Epithelial cell of proximal tubule (primary cell): ENCODE data around the gene CTBP1. TPM values are rescaled to one million over a fixed set of nuclear protein-coding genes. Genes with fewer than 3 reads are reported as not detected.

ENCODE experiments used
- DNase-seq: peaks from one replicate; pipeline ENCODE4 v3.0.0-alpha.2; 2011; ENCODE audit warnings: low read depth
- H3K4me3 ChIP-seq: 2 replicates; pipeline ENCODE4 v1.5.1; 2011; ENCODE audit warnings: low read depth, mild to moderate bottlenecking, low read length
- CTCF ChIP-seq: conservative IDR thresholded peaks from 2 replicates; pipeline ENCODE4 v1.5.1; 2012; ENCODE audit warnings: low read depth, mild to moderate bottlenecking, low read length
- total RNA-seq: library from RNA; depleted of rRNA; stranded (reverse); fragments of >200 nt; gene quantifications from 2 replicates; pipeline ENCODE4 v1.2.3, GENCODE V29; 2015

CTBP1 gene
- total RNA-seq, 1 donor from 2014 or later = 334 TPM

GRCh38 chr4:1211371-1211770 lies 37.6 kb downstream of the CTBP1 start:
- TF ChIP-seq CTCF = no peak
- H3K4me3 ChIP-seq = no peak overlapping the region

DNA sequence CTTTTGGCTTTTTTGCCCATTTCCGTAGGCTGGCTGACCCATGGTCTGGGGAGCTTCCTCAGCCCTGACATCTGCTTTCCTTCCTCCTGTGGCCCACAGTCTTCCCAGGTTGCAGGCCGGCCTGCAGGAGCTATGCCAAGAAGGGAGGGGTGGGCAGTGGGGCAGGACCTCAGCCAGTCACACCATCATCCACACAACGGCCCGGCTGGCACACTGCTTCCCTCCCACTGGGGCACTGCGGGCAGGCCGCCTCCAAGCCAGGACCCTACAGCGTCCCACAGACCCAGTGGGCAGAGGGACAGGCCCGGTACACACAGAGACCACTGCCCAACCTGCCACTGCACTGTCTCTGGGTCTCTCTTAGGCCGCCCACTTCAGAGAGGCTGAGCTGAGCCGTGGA lies 38.0 kb downstream of the CTBP1 start:
- TF ChIP-seq CTCF = no peak
- H3K4me3 ChIP-seq = no peak overlapping the region
- no peak for DNase-seq

More at GRCh38 chr4:1211371-1211770, 37.6 kb downstream of the CTBP1 start:
- no peak for DNase-seq

DNA sequence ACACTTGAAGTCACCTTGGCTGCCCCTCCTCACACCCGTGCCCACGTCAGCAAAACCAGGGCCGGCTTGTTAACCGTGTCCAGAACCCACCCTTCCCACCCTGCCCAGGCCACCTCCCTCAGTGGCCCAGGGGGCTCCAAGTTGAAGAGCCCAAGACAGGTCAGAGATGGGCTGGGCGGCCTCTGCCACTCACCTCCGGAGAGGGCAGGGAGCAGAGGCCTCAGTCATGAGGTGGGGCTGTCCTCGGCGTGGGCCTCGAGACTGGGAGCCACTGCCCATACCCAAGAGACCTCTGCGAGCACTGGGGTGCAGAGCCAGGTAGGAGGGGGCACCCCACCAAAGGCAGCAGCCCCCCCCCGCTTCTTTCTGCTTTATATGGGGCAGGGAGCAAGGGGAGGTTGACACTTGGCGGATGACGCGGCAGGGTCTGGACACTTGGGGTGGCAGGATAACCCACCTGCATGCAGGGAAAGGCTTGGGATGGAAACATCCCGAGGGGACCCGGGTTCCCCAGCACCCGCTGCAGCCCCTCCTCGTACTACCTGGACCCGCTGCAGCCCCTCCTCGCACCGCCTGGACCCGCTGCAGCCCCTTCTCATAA lies 38.6 kb downstream of the CTBP1 start:
- H3K4me3 ChIP-seq = no peak overlapping the region
- DNase-seq = no peak
- TF ChIP-seq CTCF = no peak

DNA sequence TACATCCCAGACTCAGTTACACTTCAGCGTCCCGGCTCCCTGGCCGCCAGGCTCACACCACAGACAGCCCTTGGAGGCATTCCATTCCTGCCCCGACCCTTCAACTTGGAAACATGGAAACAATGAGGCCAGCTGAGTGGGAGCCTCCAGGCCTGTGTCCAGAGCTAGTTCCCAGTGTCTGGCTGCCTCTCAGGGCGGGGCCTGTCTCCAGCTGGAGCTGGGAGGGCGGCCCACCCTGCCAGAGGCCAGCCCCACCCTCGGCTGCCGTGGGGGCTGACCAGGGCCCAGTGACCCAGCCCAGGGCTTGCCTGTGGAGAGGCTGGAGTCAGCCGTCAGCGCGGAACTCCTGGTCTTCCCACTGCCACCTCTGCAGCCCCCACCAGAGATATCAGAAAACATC lies 39.1 kb downstream of the CTBP1 start:
- no peak for DNase-seq
- TF ChIP-seq CTCF = no peak
- H3K4me3 ChIP-seq = no peak overlapping the region

- DNase-seq = no peak
- no peak for TF ChIP-seq CTCF
- no peak overlapping the region for H3K4me3 ChIP-seq
Measured at GRCh38 chr4:1208970-1209704, 39.8 kb downstream of the CTBP1 start.

- no peak overlapping the region for H3K4me3 ChIP-seq
- no peak for TF ChIP-seq CTCF
- no peak for DNase-seq
Measured at GRCh38 chr4:1208266-1208961, 40.5 kb downstream of the CTBP1 start.
